Breast epithelium (tissue), 4 donors: ENCODE data around the gene ANG. TPM values are rescaled to one million over a fixed set of nuclear protein-coding genes. Genes with fewer than 3 reads are reported as not detected.
A peak's percentile ranks its signal among the peaks of the same experiment; 100 is the strongest.
"Not testable (repeated sequence)": the region's sequence is repeated elsewhere in the genome, so short reads cannot be mapped to it uniquely, and the experiment has no call there.

Source experiments
- DNase-seq, 2 donors: peaks; one replicate each; pipeline ENCODE4 v3.0.0-alpha.2; 2019; ENCODE audit warnings: low spot score in 2 of 2
- H3K27ac ChIP-seq, 2 donors: fragments of 200-600 bp; sonication (generic) in 1 of 2; one replicate each; pipeline ENCODE4 v1.5.1; 2016 to 2019; ENCODE audit warnings: mild to moderate bottlenecking in 1 of 2
- H3K27me3 ChIP-seq, 2 donors: fragments of 200-600 bp; sonication (generic) in 1 of 2; one replicate each; pipeline versions ENCODE4 v1.5.1 to v1.6.0; 2017 to 2019; ENCODE audit warnings: control low read depth in 1 of 2, mild to moderate bottlenecking in 1 of 2
- H3K36me3 ChIP-seq: fragments of 200-600 bp; one replicate; pipeline ENCODE4 v1.5.1; 2019
- H3K4me1 ChIP-seq, 2 donors: fragments of 200-600 bp; sonication (generic); one replicate each; pipeline ENCODE4 v1.5.1; 2016 to 2019; ENCODE audit warnings: control low read depth in 1 of 2
- H3K4me3 ChIP-seq, 3 donors: fragments of 200-600 bp; sonication (generic); 1 replicate in 2 of 3; 2 replicates in 1 of 3; pipeline ENCODE4 v1.5.1; 2016 to 2019; ENCODE audit warnings: mild to moderate bottlenecking in 3 of 3, moderate library complexity in 2 of 3
- H3K9me3 ChIP-seq, 2 donors: fragments of 200-600 bp; sonication (generic) in 1 of 2; one replicate each; pipeline ENCODE4 v1.5.1; 2016 to 2019; ENCODE audit warnings: control low read depth in 1 of 2
- POLR2A ChIP-seq: fragments of 450-650 bp; IDR thresholded peaks from one replicate; pipeline ENCODE4 v1.6.1; 2016; ENCODE audit warnings: antibody characterized with exemption, mild to moderate bottlenecking, moderate library complexity
- POLR2AphosphoS5 ChIP-seq, 3 donors: sonication (generic); formaldehyde crosslinking; IDR thresholded peaks; one replicate each; pipeline ENCODE4 v1.6.1; 2017; ENCODE audit warnings: antibody characterized with exemption in 3 of 3
- intact Hi-C: fragments of 100-400 bp; cut with DNase I; formaldehyde crosslinking; loops from one replicate; pipeline ENCODE4 v1.15.1; 2023; ENCODE audit warnings: low total_unique reads
- total RNA-seq, 3 donors: library from RNA; depleted of rRNA; stranded (reverse); fragments of >200 nt; gene quantifications; one replicate each; pipeline ENCODE4 v1.1.0, GENCODE V29; 2016
- TF ChIP-seq, protein P1 (sequence below), 3 donors: fragments of 450-650 bp; IDR thresholded peaks; one replicate each; pipeline ENCODE4 v1.5.1; 2016 to 2017; ENCODE audit warnings: antibody characterized with exemption in 3 of 3, mild to moderate bottlenecking in 3 of 3, moderate library complexity in 3 of 3

Gene ANG
- total RNA-seq, 3 donors from 2014 or later = 49.2 to 59.8 (median 55.5) TPM

- intact Hi-C loops = no loop called here
- Histone ChIP-seq H3K27ac (peak overlapping the region; percentile 81), H3K4me3 (peak overlapping the region in 1 of 3 donors; percentile 19), H3K9me3 (no peaks in the 10 kb centered on the region), H3K36me3 (no peaks in the 10 kb centered on the region), H3K4me1 (no peaks in the 10 kb centered on the region), H3K27me3 (no peaks in the 10 kb centered on the region)
- peak; percentile 59 to 86 for DNase-seq
- peak in 2 of 3 donors; percentile 35 to 43 for TF ChIP-seq POLR2AphosphoS5 (IDR thresholded peaks at IDR 0.05)
- TF ChIP-seq, protein P1, sequence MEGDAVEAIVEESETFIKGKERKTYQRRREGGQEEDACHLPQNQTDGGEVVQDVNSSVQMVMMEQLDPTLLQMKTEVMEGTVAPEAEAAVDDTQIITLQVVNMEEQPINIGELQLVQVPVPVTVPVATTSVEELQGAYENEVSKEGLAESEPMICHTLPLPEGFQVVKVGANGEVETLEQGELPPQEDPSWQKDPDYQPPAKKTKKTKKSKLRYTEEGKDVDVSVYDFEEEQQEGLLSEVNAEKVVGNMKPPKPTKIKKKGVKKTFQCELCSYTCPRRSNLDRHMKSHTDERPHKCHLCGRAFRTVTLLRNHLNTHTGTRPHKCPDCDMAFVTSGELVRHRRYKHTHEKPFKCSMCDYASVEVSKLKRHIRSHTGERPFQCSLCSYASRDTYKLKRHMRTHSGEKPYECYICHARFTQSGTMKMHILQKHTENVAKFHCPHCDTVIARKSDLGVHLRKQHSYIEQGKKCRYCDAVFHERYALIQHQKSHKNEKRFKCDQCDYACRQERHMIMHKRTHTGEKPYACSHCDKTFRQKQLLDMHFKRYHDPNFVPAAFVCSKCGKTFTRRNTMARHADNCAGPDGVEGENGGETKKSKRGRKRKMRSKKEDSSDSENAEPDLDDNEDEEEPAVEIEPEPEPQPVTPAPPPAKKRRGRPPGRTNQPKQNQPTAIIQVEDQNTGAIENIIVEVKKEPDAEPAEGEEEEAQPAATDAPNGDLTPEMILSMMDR (IDR thresholded peaks at IDR 0.05) = no peak
Measured at GRCh38 chr14:20714593-20715250, 26.2 kb downstream of the ANG start.

GRCh38 chr14:20719777-20720176, 31.2 kb downstream of the ANG start:
- Histone ChIP-seq H3K27ac (peak overlapping the region in 1 of 2 donors; percentile 56), H3K4me3 (no peak overlapping the region), H3K27me3 (no peaks in the 10 kb centered on the region), H3K4me1 (no peaks in the 10 kb centered on the region), H3K36me3 (no peaks in the 10 kb centered on the region), H3K9me3 (no peaks in the 10 kb centered on the region)
- TF ChIP-seq, protein P1 (IDR thresholded peaks at IDR 0.05) = no peak
- no peak for TF ChIP-seq POLR2A
- intact Hi-C loops = no loop called here
- DNase-seq = no peak

DNA sequence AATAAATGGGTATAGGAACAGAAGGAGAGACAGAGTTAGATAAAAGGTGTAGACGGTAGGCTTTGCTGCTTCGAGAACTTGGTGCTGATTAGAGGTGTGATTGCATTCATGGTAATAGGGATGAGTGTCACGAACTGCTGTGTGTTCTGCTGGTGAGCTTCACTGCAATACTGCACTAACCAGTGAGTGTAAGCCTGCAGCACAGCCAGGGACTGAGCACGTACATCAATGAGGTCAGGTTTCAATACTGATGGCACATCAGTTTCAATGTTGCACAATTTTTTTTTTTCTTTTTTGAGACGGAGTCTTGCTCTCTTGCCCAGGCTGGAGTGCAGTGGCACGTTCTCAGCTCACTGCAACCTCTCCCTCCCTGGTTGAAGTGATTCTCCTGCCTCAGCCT, 32.2 kb downstream of the ANG start:
- Histone ChIP-seq H3K27me3 (no peaks in the 10 kb centered on the region), H3K9me3 (no peaks in the 10 kb centered on the region), H3K36me3 (no peaks in the 10 kb centered on the region), H3K4me3 (no peak overlapping the region), H3K4me1 (no peaks in the 10 kb centered on the region), H3K27ac (no peak overlapping the region)
- intact Hi-C loops = no loop called here
- DNase-seq = no peak
- TF ChIP-seq POLR2AphosphoS5 (IDR thresholded peaks at IDR 0.05) (no peak), POLR2A (no peak)
- TF ChIP-seq, protein P1 (IDR thresholded peaks at IDR 0.05) = no peak

- H3K27me3 ChIP-seq = no peaks in the 10 kb centered on the region
- H3K27ac ChIP-seq = no peak overlapping the region
- TF ChIP-seq, protein P1 (IDR thresholded peaks at IDR 0.05) = no peak
- no peak for TF ChIP-seq POLR2A
- TF ChIP-seq POLR2AphosphoS5 (IDR thresholded peaks at IDR 0.05) = no peak
- intact Hi-C loops = no loop called here
- no peaks in the 10 kb centered on the region for H3K36me3 ChIP-seq
- DNase-seq = no peak
- no peak overlapping the region for H3K4me3 ChIP-seq
- H3K4me1 ChIP-seq = no peaks in the 10 kb centered on the region
- no peaks in the 10 kb centered on the region for H3K9me3 ChIP-seq
Measured at GRCh38 chr14:20722016-20722415, 33.5 kb downstream of the ANG start.

DNA sequence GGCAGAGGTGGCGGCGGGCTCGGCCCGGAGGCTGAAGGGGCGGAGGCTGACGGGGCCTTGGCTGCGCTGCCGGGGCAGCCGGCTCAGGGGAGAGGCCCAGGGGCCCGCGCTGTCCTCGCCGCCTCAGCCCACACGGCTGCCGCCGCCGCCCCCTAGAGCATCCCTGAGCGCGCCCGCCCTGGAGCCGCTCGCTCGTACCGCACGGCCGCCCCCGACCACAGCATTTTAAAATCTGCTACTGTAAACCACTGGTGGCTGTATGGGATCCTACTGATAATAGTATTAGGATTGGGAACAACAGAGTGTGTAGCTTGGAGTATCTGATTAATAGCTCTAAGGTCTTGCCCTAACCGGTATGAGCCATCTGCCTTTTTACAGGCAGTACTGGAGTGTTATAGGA, 34.9 kb downstream of the ANG start:
- Histone ChIP-seq H3K36me3 (no peaks in the 10 kb centered on the region), H3K27me3 (no peaks in the 10 kb centered on the region), H3K4me1 (no peaks in the 10 kb centered on the region), H3K4me3 (peak overlapping the region in 2 of 3 donors; percentile 24 to 57), H3K27ac (peak overlapping the region; percentile 70 to 80), H3K9me3 (no peaks in the 10 kb centered on the region)
- DNase-seq = no peak
- intact Hi-C loops = no loop called here
- TF ChIP-seq, protein P1 (IDR thresholded peaks at IDR 0.05) = no peak
- TF ChIP-seq POLR2A (no peak), POLR2AphosphoS5 (IDR thresholded peaks at IDR 0.05) (no peak)

DNA sequence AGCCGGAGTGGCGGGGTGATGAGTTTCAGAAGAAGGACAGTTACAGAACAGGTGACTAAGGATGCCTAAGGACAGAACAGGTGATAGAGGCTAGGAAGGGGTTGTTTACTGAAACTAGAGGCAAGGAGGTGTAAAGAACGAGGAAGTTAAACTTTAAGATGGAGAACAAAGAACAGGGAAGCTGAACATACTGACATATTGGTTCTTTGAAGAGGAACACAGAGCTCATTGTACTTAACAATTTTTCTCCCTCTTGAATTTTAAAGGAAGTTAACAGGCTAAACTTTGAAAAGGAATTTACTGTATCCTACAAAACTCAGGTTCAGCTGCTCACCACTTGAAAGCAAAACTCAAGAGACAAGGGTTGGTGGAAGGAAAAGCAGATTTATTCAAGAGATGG, 37.6 kb downstream of the ANG start:
- H3K4me3 ChIP-seq, intact Hi-C loops, H3K9me3 ChIP-seq, H3K36me3 ChIP-seq, H3K4me1 ChIP-seq, H3K27me3 ChIP-seq, DNase-seq: not testable (repeated sequence)
- H3K27ac ChIP-seq = peak overlapping the region; percentile 75 to 80
